Measurements from ENCODE around the gene EMC7.

EMC7 gene

GRCh38 chr15:34114215-34114614 lies 12.6 kb upstream of the EMC7 start:
- TF ChIP-seq CTCF (IDR thresholded peaks at IDR 0.05; ENCODE audit: low read depth, low read length, missing control alignments), result no peak
- H3K4me3 ChIP-seq (ENCODE audit: low read depth, low read length), result no peak overlapping the region
- no peak for DNase-seq (ENCODE audit: low read depth)

- TF ChIP-seq CTCF (IDR thresholded peaks at IDR 0.05; ENCODE audit: low read depth, low read length, missing control alignments), result no peak
- no peak for DNase-seq (ENCODE audit: low read depth)
- H3K4me3 ChIP-seq (ENCODE audit: low read depth, low read length), result no peak overlapping the region
These were observed 9.8 kb upstream of the EMC7 start for GRCh38 chr15:34111488-34111887.

- H3K4me3 ChIP-seq (ENCODE audit: low read depth, low read length), result no peak overlapping the region
- no peak for DNase-seq (ENCODE audit: low read depth)
- TF ChIP-seq CTCF (IDR thresholded peaks at IDR 0.05; ENCODE audit: low read depth, low read length, missing control alignments), result peak; percentile 46
These were observed 8.4 kb upstream of the EMC7 start for GRCh38 chr15:34109797-34110663.

GRCh38 chr15:34107315-34107714 lies 5.7 kb upstream of the EMC7 start:
- TF ChIP-seq CTCF (IDR thresholded peaks at IDR 0.05; ENCODE audit: low read depth, low read length, missing control alignments), result no peak
- H3K4me3 ChIP-seq (ENCODE audit: low read depth, low read length), result no peak overlapping the region
- no peak for DNase-seq (ENCODE audit: low read depth)

- DNase-seq (ENCODE audit: low read depth), result no peak
- no peak for TF ChIP-seq CTCF (IDR thresholded peaks at IDR 0.05; ENCODE audit: low read depth, low read length, missing control alignments)
- no peak overlapping the region for H3K4me3 ChIP-seq (ENCODE audit: low read depth, low read length)
These were observed 4.8 kb upstream of the EMC7 start for GRCh38 chr15:34106423-34106822.

- no peak for TF ChIP-seq CTCF (IDR thresholded peaks at IDR 0.05; ENCODE audit: low read depth, low read length, missing control alignments)
- DNase-seq (ENCODE audit: low read depth), result no peak
- H3K4me3 ChIP-seq (ENCODE audit: low read depth, low read length), result peak overlapping the region; percentile 91
These were observed 688 bp upstream of the EMC7 start for GRCh38 chr15:34102175-34102925.

Data from GM12864 (cell line).